ENCODE data around the gene FRYL. TPM values are rescaled to one million over a fixed set of nuclear protein-coding genes. Genes with fewer than 3 reads are reported as not detected.
"Not testable (repeated sequence)": the region's sequence is repeated elsewhere in the genome, so short reads cannot be mapped to it uniquely, and the experiment has no call there.

Gene FRYL
- total and polyA plus RNA-seq, 2 experiments from 2014 or later = 20.6 to 33.0 TPM

GRCh38 chr4:48772556-48772955 lies 7.5 kb downstream of the FRYL start:
- H3K4me3 ChIP-seq = no peak overlapping the region
- TF ChIP-seq CTCF (IDR thresholded peaks at IDR 0.05; ENCODE audit: low read depth, low read length) = no peak
- H3K36me3 ChIP-seq = no peaks in the 10 kb centered on the region
- no peaks in the 10 kb centered on the region for H3K9me3 ChIP-seq (ENCODE audit: low read depth)
- H3K27ac ChIP-seq = no peak overlapping the region
- no peaks in the 10 kb centered on the region for H3K27me3 ChIP-seq
- peaks cover 27% of the 10 kb centered on the region for H3K4me1 ChIP-seq (ENCODE audit: low read depth)
- DNase-seq (ENCODE audit: low read depth in 1 of 2, low spot score in 1 of 2) = no peak

- no peaks in the 10 kb centered on the region for H3K27me3 ChIP-seq
- H3K9me3 ChIP-seq (ENCODE audit: low read depth) = no peaks in the 10 kb centered on the region
- H3K4me3 ChIP-seq = no peak overlapping the region
- no peaks in the 10 kb centered on the region for H3K4me1 ChIP-seq (ENCODE audit: low read depth)
- no peaks in the 10 kb centered on the region for H3K36me3 ChIP-seq
- no peak for DNase-seq (ENCODE audit: low read depth in 1 of 2, low spot score in 1 of 2)
- no peak overlapping the region for H3K27ac ChIP-seq
- no peak for TF ChIP-seq CTCF (IDR thresholded peaks at IDR 0.05; ENCODE audit: low read depth, low read length)
Measured at GRCh38 chr4:48767055-48767929, 12.8 kb downstream of the FRYL start.

GRCh38 chr4:48766131-48766792 lies 13.8 kb downstream of the FRYL start:
- no peak for DNase-seq (ENCODE audit: low read depth in 1 of 2, low spot score in 1 of 2)
- no peaks in the 10 kb centered on the region for H3K9me3 ChIP-seq (ENCODE audit: low read depth)
- no peak overlapping the region for H3K4me3 ChIP-seq
- no peak for TF ChIP-seq CTCF (IDR thresholded peaks at IDR 0.05; ENCODE audit: low read depth, low read length)
- no peaks in the 10 kb centered on the region for H3K36me3 ChIP-seq
- H3K27ac ChIP-seq = no peak overlapping the region
- no peaks in the 10 kb centered on the region for H3K4me1 ChIP-seq (ENCODE audit: low read depth)
- no peaks in the 10 kb centered on the region for H3K27me3 ChIP-seq

GRCh38 chr4:48762408-48762807 lies 17.7 kb downstream of the FRYL start:
- DNase-seq (ENCODE audit: low read depth in 1 of 2, low spot score in 1 of 2) = no peak
- H3K9me3 ChIP-seq (ENCODE audit: low read depth) = no peaks in the 10 kb centered on the region
- no peak for TF ChIP-seq CTCF (IDR thresholded peaks at IDR 0.05; ENCODE audit: low read depth, low read length)

GRCh38 chr4:48761286-48761685 lies 18.8 kb downstream of the FRYL start:
- no peaks in the 10 kb centered on the region for H3K36me3 ChIP-seq
- no peaks in the 10 kb centered on the region for H3K4me1 ChIP-seq (ENCODE audit: low read depth)
- no peak overlapping the region for H3K27ac ChIP-seq
- no peak for TF ChIP-seq CTCF (IDR thresholded peaks at IDR 0.05; ENCODE audit: low read depth, low read length)
- DNase-seq (ENCODE audit: low read depth in 1 of 2, low spot score in 1 of 2) = no peak
- no peaks in the 10 kb centered on the region for H3K27me3 ChIP-seq
- H3K4me3 ChIP-seq = no peak overlapping the region
- no peaks in the 10 kb centered on the region for H3K9me3 ChIP-seq (ENCODE audit: low read depth)

More at GRCh38 chr4:48762408-48762807, 17.7 kb downstream of the FRYL start:
- H3K27ac ChIP-seq = no peak overlapping the region
- no peaks in the 10 kb centered on the region for H3K27me3 ChIP-seq
- H3K4me3 ChIP-seq = no peak overlapping the region
- H3K4me1 ChIP-seq (ENCODE audit: low read depth) = no peaks in the 10 kb centered on the region
- no peaks in the 10 kb centered on the region for H3K36me3 ChIP-seq

GRCh38 chr4:48758703-48759102 lies 21.4 kb downstream of the FRYL start:
- H3K9me3 ChIP-seq (ENCODE audit: low read depth); H3K27me3 ChIP-seq; H3K4me1 ChIP-seq (ENCODE audit: low read depth); H3K27ac ChIP-seq; H3K36me3 ChIP-seq; DNase-seq (ENCODE audit: low read depth in 1 of 2, low spot score in 1 of 2); H3K4me3 ChIP-seq: not testable (repeated sequence)
